ENCODE measurements around the gene IP6K3. TPM values are rescaled to one million over a fixed set of nuclear protein-coding genes. Genes with fewer than 3 reads are reported as not detected.
A peak's percentile ranks its signal among the peaks of the same experiment; 100 is the strongest.

IP6K3 gene, protein sequence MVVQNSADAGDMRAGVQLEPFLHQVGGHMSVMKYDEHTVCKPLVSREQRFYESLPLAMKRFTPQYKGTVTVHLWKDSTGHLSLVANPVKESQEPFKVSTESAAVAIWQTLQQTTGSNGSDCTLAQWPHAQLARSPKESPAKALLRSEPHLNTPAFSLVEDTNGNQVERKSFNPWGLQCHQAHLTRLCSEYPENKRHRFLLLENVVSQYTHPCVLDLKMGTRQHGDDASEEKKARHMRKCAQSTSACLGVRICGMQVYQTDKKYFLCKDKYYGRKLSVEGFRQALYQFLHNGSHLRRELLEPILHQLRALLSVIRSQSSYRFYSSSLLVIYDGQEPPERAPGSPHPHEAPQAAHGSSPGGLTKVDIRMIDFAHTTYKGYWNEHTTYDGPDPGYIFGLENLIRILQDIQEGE
- under 1 TPM; 0.19 to 0.32 TPM for total RNA-seq
- long read RNA-seq, donor 1: 0 reads
- long read RNA-seq, donor 2: 0 reads

DNA sequence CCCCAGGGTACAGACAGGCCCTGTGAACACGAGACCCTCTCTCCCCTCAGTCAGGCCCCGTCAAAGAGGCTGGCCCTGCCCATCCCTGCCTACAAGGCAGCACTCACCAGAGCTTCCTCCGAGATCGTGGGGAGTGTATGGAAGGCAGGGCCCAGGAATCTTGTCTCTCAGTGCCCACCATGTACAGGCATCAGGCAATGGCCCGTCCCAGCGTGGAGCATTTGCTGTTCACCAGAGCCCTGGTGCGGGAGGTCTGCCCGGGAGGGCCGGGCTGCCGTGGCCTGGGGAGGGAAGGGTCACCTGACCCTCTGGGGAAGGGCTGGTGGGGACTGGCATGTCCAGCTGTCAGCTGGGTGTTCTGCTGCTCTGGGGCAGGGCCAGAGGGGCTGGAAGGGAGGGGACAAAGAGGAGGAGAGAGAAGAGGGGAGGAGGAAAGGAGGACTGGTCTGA lies at the start of gene IP6K3:
Gene IP6K3 (minus strand): TSS at position 255 of the 450 bp plus-strand sequence. CDS start 11,429 bp downstream, outside the sequence.
- intact Hi-C loops (cut with DNase I): no loop called here
- no peak for DNase-seq (ENCODE audit: low spot score)

DNA sequence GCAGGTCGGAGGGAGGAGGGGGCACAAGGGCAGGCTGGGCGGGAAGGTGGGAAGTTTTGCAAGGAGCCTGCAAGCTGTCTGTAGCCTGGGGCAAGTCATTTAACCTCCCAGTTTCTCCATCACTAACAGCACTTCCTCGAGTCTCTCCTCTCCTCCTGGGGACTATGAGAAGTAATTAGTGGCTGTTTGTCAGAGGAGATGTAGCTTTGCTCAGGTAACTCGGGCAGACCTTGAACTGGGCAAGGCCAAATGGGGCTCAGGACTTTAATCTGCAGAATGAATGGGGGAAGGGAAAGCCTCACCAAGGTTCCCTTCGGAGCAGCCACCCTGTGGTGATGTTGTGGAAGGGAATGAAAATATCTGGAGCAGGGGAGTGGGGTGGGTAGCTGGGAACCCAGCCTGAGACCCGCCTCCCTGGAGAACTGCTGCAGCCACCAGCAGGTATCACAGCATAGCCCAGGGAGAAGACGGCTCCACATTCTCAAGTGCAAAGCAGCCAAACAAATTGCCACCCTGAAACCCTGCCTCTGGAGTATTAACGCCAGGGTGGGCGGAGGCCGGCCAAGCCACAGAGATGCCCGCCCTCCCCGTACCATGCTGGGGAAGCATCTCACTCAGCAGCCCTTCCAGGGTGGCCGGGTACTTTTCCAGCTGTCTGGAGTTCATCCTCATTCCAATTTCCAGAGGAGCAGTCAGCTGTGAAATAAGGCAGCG lies 48.4 kb upstream of the IP6K3 start:
- intact Hi-C loops (cut with DNase I): loop anchor here in 1 of 2 donors (10.0 kb wide), 1 partner anchor 100 kb away; no protein-coding TSS in a partner anchor
- no peak for DNase-seq (ENCODE audit: low spot score)

DNA sequence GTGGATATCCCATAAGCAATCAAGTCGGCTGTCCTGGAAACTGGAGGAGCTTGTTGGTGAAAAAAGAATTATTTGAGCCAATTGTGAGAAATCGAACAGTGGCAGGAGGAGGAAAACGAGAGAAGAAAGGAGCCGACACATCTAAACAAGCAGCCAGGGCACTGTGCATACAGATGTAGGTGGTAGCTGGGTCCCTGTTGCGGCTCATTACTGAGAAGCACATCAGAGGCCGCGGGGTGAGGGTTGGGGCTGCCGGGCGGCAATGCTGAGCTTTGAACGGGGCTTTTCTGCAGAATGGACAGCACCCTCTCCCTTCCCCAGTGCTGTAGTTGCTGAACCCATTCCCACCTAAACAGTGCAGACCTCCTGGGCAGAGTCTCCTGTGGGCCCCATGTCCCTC lies 46.3 kb upstream of the IP6K3 start:
- intact Hi-C loops (cut with DNase I): loop anchor here in 1 of 2 donors (10.0 kb wide), 1 partner anchor 102 kb away; no protein-coding TSS in a partner anchor
- DNase-seq (ENCODE audit: low spot score): no peak

DNA sequence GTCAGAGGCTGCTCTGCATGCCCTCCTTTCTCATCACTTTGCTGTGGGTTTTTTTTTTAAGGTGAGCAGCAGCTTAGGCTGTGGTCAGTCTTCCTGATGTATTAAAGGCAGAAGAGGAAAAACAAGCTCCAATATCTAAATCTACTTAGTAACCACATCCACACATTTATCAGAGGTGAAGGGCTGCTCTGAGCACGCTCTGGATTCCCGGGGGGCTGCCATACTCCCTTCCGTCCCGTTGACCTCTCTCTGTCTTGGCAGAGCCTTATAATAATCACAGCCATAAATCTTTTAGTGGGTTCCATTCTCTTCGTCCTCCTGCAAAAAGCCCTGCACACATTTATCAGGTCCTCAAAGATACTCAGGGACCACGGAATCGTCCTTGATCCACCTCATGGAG lies 44.9 kb upstream of the IP6K3 start:
- no peak for DNase-seq (ENCODE audit: low spot score)
- intact Hi-C loops (cut with DNase I): loop anchor here in 1 of 2 donors (10.0 kb wide), 1 partner anchor 103 kb away; no protein-coding TSS in a partner anchor

DNA sequence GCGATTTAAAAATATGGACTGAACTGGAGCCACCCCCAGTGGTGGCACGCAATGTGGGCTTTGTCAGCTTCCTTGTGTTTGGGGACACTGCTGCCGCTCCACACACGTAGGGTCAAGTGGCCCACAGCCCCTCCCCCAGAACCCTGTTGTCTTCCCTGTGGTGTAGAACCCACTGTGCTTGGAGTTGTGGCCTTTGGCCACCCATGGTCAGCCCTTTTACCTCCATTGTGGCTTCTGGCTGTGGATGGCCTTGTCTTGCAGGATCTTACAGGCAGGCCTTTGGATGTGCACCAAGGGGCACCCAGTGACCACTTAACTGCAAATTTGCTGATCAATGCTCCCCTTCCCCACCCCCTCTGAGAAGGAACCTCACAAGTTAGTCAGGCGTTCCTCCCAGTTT lies 44.2 kb upstream of the IP6K3 start:
- intact Hi-C loops (cut with DNase I): loop anchor here in 1 of 2 donors (10.0 kb wide), 1 partner anchor 104 kb away; no protein-coding TSS in a partner anchor

DNA sequence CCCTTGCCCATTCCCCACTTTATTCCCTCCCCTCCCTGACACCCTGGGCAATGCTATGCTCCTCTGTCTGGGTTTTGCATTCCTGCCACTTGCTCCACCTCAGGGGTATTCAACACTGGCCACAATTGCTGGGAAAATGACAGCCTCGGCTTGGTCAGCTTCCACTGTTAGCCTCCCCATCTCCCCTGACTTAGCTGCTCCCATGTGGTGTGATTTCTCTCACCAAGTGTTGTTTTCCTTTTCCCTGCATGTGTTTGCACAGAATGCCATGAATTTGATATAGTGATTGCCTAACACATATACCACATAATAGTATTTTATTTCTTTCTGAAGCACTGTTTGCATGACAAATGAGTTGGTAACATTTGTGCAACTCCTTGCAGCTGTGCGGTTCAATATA lies 43.7 kb upstream of the IP6K3 start:
- intact Hi-C loops (cut with DNase I): loop anchor here in 1 of 2 donors (10.0 kb wide), 1 partner anchor 104 kb away; no protein-coding TSS in a partner anchor
- no peak for DNase-seq (ENCODE audit: low spot score)

More for the DNA sequence above, 44.2 kb upstream of the IP6K3 start:
- DNase-seq (ENCODE audit: low spot score): no peak

DNA sequence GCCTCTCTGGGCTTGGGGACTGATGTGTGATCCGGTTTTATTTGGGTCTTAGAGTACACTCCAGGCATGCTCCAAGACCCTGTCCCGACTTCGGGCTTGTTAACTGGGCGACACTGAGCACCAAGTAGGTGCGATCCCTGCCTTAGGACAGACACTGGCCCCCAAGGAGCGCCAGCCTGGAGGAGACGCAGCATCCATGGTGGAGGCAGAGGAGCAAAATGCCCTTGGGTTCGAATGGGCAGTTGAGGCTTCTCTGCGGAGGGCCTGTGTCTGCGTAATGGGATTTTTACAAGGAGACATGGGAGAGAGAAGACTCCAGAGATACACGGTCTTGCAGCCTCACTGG lies 42.8 kb upstream of the IP6K3 start:
- no peak for DNase-seq (ENCODE audit: low spot score)
- intact Hi-C loops (cut with DNase I): no loop called here

DNA sequence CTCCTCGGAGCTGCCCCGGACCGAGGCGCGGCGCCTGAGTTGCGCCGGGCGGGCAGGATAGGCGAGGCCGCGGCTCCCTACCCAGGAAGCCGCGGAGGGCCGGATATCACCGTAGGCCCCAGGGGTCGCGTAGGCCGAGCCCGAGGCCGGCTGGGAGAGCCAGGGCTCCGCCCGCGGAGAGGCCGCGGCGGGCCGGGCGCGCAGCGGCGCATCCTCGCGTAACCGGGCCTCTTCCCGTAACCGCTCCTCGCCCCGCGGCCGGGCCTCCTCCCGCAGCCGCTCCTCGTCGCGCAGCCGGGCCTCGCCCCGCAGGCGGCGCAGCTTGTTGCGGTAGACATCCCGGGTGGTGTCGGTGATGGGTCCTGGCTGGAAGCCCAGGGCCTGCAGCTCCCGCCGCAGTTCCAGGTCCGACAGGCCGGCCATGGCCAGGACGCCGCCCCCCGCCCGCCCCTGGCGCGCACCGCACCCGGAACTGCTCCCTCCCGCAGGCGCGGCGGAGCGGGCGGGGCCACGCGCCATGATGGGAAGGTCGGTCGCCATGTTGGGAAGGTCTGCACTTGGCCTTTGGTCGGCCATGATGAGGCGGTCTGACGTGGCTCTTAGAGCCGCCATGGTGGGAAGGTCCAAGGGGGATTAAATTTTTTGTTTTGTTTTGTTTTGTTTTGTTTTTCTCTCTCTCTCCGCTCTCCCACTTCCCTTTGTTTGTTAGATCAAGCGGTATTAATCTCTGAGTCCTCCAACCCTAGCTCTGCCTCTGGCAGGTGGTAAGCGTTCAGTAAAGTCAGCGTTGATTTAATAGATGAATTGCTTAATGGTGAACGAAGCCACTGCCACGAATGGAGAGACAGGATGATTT lies 42.2 kb upstream of the IP6K3 start, which contains the start of gene LEMD2:
Gene LEMD2 (minus strand): TSS at position 437 of the 856 bp plus-strand sequence. CDS start 14 bp downstream, at position 423.
- intact Hi-C loops (cut with DNase I): no loop called here

DNA sequence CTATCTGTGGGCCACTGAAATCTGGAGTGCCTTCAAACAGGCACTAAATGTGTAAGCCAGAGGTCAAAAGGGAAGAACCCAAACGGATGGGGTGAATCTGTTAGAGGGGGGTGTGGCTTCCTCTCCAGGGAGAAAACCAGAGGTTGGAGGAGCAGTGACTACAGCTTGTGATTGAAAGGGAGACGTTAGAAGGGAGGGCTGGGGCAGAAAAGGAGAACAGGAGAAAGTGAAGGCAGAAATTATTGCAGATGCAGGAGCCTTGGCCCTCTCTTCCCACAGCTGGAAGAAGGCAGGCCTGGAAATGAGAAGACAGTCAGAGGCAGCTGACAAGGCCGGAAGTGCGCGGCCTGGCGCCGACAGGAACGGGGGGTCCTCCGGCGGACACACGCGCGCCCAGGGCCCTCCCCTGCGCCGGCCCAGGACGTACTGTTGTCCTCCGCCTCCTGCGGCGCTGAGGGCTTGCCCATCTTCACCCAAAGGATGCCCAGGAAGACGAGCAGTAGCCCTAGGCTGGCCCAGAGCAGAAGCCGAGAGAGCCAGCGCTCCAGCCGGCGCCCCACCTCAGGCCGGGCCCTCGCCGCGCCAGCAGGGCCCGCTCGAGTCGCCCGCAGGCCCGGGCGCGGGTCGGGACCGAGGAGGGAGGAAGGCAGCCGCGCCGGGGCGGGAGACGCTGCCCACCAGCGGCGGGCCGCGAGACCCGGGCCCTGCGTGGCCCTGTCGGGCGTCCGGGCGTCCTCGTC lies 41.4 kb upstream of the IP6K3 start:
- intact Hi-C loops (cut with DNase I): no loop called here

More for the DNA sequence above, 42.2 kb upstream of the IP6K3 start, which contains the start of gene LEMD2:
- peak; percentile 98 for DNase-seq (ENCODE audit: low spot score)

DNA sequence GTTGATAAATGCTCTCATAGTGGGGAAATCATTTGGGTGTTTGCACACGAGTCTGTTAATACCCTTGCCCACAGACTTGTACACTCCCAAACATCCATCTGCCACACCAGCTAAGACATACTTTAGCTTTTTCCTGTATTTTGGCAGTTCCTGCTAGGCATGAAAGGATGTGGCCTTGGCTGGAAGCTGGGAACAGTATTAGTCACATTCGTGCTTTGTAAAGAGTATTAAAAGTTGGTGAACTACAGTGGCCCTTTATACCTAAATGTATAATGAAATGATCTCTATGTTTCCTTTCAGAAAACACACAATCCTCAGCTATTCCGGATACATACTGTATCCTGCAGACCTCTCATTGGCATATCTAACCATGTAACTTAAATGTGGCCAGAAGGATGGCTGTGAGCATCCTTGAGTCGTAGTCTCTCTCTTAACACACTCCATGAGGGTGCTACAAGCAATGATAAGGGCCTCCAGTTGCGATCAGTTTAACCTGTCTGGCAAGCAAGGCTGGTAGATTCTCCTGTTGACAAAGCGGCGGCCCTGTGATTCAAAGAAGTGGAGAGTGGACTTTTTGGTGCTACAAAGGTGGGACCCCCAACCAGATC lies 40.7 kb upstream of the IP6K3 start:
- DNase-seq (ENCODE audit: low spot score): no peak
- intact Hi-C loops (cut with DNase I): no loop called here

More for the DNA sequence above, 41.4 kb upstream of the IP6K3 start:
- DNase-seq (ENCODE audit: low spot score): peak; percentile 96

DNA sequence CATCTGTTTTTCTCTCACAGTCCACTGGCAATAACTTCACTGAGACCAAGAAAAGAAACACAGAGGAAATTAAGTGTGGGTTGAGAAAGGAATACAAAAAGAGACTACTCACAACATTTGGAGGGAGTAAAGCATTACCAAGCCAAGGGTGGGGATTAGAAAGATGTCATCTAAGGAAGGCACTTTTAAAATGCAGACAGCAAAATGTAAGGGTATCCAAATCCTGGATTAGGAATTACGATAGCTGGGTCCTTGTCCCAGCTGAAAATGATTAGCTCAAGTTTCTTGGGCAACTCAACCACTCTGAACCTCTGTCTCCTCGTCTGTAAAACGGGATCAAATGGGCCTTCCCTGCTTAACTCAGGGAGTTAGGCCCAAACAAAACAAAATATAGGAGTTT lies 40.0 kb upstream of the IP6K3 start:
- no peak for DNase-seq (ENCODE audit: low spot score)
- intact Hi-C loops (cut with DNase I): no loop called here

DNA sequence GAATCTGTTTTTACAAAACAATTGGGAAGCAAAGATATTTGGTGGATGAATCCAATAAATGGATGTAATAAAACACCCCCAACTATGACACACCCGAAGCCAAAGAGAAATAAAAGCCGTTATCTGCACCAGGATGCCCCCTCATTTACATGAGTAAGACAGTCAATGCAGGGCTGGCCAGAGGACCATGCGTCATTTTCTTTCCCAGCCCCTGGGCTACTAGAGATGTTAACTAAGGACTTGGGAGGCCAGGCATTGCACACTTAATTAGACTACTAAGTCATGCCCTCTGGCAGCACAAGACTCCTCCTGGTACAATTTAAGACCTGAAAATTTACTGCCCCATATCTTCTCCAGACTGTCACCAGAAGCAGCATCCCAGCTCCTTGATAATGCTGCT lies 39.1 kb upstream of the IP6K3 start:
- DNase-seq (ENCODE audit: low spot score): no peak
- intact Hi-C loops (cut with DNase I): no loop called here

DNA sequence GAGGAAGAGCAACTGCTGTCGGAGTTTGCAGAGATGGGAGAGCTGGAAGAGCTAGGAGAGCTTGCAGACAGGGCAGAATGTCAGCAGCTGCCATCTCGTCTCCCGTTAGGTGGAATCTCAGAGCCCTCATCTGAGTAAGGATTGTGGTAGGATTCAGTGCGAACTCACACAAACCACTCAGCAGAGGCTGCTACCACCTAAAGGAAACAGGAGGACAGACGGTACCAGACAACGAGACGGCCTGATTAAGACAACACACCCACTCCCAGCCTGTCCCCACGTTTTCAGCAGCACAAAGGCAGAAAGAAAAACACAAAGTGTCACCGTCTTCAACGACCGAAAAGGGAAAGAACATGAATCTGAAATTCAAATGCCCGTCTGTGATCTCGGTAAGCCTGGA lies 38.1 kb upstream of the IP6K3 start:
- no peak for DNase-seq (ENCODE audit: low spot score)
- intact Hi-C loops (cut with DNase I): loop anchor here in 1 of 2 donors (5.0 kb wide), 1 partner anchor 1903 kb away; the partner anchor contains the start of gene FKBP5

DNA sequence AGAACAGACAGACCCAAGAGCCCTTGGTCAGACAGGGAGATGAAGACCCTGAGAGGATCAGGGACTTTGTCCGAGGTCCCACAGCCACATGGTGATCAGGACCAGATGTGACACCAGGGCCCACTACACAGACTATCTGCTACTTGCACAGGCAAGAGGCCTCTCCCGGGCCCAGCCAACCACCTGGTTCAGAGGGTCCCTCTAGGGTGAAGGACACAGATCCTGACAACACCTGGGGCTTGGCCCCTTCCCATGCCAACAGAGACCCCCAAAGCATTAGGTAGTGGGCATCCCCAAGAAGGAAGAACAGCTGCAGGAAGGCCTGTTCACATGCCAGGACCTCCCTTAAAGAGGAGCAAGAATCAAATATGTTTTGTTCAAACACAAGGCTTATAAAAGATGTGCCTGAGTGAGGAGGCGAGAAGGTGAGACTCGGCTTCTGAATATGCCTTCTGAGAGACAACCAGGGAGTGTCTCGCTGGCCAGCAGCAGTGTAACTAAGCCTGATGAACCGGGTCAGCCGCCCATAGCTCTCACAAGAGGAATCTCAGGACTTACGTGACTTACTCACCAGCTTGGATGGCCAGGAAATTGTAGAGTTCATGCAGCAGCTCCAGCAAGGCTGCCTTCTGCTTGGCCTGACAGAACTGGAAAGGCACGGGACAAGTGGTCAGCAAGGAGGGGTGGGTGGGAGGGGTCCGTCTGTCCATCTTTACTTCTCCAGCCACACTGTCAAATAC lies 37.2 kb upstream of the IP6K3 start:
- DNase-seq (ENCODE audit: low spot score): no peak
- intact Hi-C loops (cut with DNase I): loop anchor here in 1 of 2 donors (5.0 kb wide), 1 partner anchor 1903 kb away; the partner anchor contains the start of gene FKBP5

DNA sequence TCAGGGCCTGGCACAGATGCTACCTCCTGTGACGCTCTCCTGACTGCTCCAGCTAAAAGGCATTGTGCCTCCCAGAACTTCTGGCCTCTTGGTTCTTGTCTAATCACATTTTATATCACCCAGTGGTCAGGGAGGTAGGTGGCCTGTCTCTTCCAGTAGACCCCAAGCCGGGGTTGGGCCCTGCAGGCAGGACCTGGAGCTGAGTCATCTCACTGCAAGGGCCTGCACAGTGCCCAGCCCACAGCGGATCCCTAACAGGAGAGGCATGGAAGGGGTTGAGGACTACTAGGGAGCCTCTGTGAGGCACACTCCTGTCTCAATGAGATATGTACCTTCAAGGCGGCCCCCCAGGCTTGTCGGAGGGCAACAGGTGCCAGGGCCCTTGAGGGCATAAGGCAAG lies 35.9 kb upstream of the IP6K3 start:
- intact Hi-C loops (cut with DNase I): loop anchor here in 1 of 2 donors (5.0 kb wide), 1 partner anchor 1905 kb away; the partner anchor contains the start of gene FKBP5
- DNase-seq (ENCODE audit: low spot score): no peak

DNA sequence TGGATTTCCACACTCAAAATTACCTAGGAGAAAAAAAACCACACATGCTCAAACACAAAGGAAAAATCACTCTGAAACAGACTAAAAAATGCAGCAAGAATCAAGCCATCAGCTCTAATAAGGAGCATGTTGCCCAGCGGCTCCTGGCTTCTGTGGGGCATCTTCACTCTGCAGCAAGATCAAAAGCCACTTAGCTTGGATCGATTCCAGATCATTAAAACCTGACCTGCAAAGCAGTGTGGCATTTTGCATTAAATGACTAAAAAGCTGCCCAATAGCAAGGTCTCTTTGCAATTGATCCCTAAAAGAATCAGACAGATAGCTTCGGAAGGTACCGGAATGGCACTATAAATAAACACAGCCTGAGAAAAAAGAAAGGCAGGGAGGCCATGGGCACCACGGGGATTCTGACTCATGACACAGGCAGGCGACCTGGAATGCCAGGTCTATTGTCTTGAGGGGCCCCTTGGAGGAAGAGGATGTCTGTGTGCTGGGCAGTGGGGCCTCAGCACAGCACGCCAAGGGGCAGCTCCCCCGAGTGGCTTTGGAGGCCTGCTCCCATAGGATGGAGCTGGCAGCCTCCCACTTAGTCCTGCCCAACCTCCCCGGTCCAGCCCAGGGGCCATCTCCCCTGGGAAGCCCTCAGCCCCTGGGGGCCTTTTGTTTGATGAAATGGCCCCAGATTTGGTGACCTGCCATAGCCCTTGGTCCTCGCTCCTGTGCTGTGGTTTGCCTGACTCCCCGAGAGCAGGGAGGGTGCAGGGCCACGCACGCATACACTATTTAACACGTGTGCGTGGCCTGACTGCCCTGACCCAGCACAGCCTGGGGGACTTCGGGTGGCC lies 34.6 kb upstream of the IP6K3 start:
- intact Hi-C loops (cut with DNase I): loop anchor here in 1 of 2 donors (5.0 kb wide), 1 partner anchor 1906 kb away; the partner anchor contains the start of gene FKBP5
- DNase-seq (ENCODE audit: low spot score): no peak

All from posterior vena cava (tissue), 2 donors.